Activated B cell treated with CpG ODN at 0.5 μM for 24 hours (primary cell): ENCODE data around the gene PMEPA1. TPM values are rescaled to one million over a fixed set of nuclear protein-coding genes. Genes with fewer than 3 reads are reported as not detected.
A peak's percentile ranks its signal among the peaks of the same experiment; 100 is the strongest.

Experiments used
- ATAC-seq: fragments of 200-7000 bp; cut with Tn5 transposase; one replicate; pipeline ENCODE4 v1.10.0; 2021; ENCODE audit warnings: low read depth, mild to moderate bottlenecking, moderate library complexity
- CTCF ChIA-PET: fragments of 350-600 bp; sonication (Branson Sonifier 250); formaldehyde crosslinking; loops from one replicate; lab custom pipeline; 2021; ENCODE audit warnings: antibody characterized with exemption; lab: Charles Lee
- POLR2A ChIA-PET: fragments of 350-600 bp; sonication (Branson Sonifier 250); formaldehyde crosslinking; loops from one replicate; lab custom pipeline; 2021; ENCODE audit warnings: antibody characterized with exemption; lab: Charles Lee
- DNase-seq: peaks from one replicate; pipeline ENCODE4 v3.0.0; 2022
- H3K27ac Mint-ChIP-seq: one replicate; pipeline ENCODE4 v1.8.0; 2020; ENCODE audit warnings: mixed read lengths
- H3K27me3 Mint-ChIP-seq: one replicate; pipeline ENCODE4 v1.8.0; 2021; ENCODE audit warnings: mixed read lengths
- H3K36me3 Mint-ChIP-seq: one replicate; pipeline ENCODE4 v1.8.0; 2021; ENCODE audit warnings: low read depth, mixed read lengths
- H3K4me1 Mint-ChIP-seq: one replicate; pipeline ENCODE4 v1.8.0; 2021; ENCODE audit warnings: mixed read lengths
- H3K4me3 Mint-ChIP-seq: one replicate; pipeline ENCODE4 v1.8.0; 2020; ENCODE audit warnings: mild to moderate bottlenecking, mixed read lengths
- H3K9me3 Mint-ChIP-seq: one replicate; pipeline ENCODE4 v1.8.0; 2020; ENCODE audit warnings: mixed read lengths
- CTCF ChIP-seq: fragments of 200-600 bp; IDR thresholded peaks from one replicate; pipeline ENCODE4 v1.8.0; 2022; ENCODE audit warnings: antibody characterized with exemption, mild to moderate bottlenecking
- intact Hi-C: fragments of 100-400 bp; cut with micrococcal nuclease; formaldehyde crosslinking; loops from one replicate; pipeline ENCODE4 v1.15.1; 2024
- total RNA-seq: library from RNA; stranded (reverse); gene quantifications from 2 replicates; pipeline ENCODE4 v1.2.3, GENCODE V29; 2022

The PMEPA1 gene
- total RNA-seq, 1 donor from 2014 or later: 34.8 TPM

GRCh38 chr20:57672953-57673575 is 36.8 kb downstream of the PMEPA1 start:
- DNase-seq (no peak), ATAC-seq (no peak)
- intact Hi-C loops: loop anchor here (1.0 kb wide), 1 partner anchor 7 kb away; no protein-coding TSS in a partner anchor
- peaks cover 11% of the 10 kb centered on the region for H3K36me3 Mint-ChIP-seq
- no peaks in the 10 kb centered on the region for H3K9me3 Mint-ChIP-seq
- no peak overlapping the region for H3K27ac Mint-ChIP-seq
- no peak for TF ChIP-seq CTCF
- H3K27me3 Mint-ChIP-seq: no peaks in the 10 kb centered on the region
- peaks cover 87% of the 10 kb centered on the region for H3K4me1 Mint-ChIP-seq
- H3K4me3 Mint-ChIP-seq: no peak overlapping the region
- ChIA-PET POLR2A (no interaction called here), CTCF (no interaction called here)

- Mint-ChIP-seq H3K4me1 (peaks cover 78% of the 10 kb centered on the region), H3K9me3 (no peaks in the 10 kb centered on the region), H3K36me3 (peaks cover 11% of the 10 kb centered on the region), H3K27me3 (no peaks in the 10 kb centered on the region), H3K4me3 (peak overlapping the region; percentile 66), H3K27ac (peak overlapping the region; percentile 65)
- TF ChIP-seq CTCF: no peak
- DNase-seq (no peak), ATAC-seq (peak; percentile 73)
- POLR2A ChIA-PET: no interaction called here
- intact Hi-C loops: loop anchor here (1.0 kb wide), 1 partner anchor 8 kb away; no protein-coding TSS in a partner anchor
- CTCF ChIA-PET: no interaction called here
These were observed 37.7 kb downstream of the PMEPA1 start for GRCh38 chr20:57672164-57672563.

GRCh38 chr20:57671662-57672061 is 38.2 kb downstream of the PMEPA1 start:
- H3K27me3 Mint-ChIP-seq: no peaks in the 10 kb centered on the region
- intact Hi-C loops: loop anchor here (1.0 kb wide), 1 partner anchor 9 kb away; no protein-coding TSS in a partner anchor
- ChIA-PET POLR2A (no interaction called here), CTCF (no interaction called here)
- H3K27ac Mint-ChIP-seq: no peak overlapping the region
- peaks cover 73% of the 10 kb centered on the region for H3K4me1 Mint-ChIP-seq
- peaks cover 15% of the 10 kb centered on the region for H3K36me3 Mint-ChIP-seq
- ATAC-seq (no peak), DNase-seq (no peak)
- H3K9me3 Mint-ChIP-seq: no peaks in the 10 kb centered on the region
- H3K4me3 Mint-ChIP-seq: peak overlapping the region; percentile 66
- TF ChIP-seq CTCF: no peak

GRCh38 chr20:57671072-57671391 is 38.8 kb downstream of the PMEPA1 start:
- ATAC-seq (no peak), DNase-seq (no peak)
- Mint-ChIP-seq H3K27ac (no peak overlapping the region), H3K27me3 (no peaks in the 10 kb centered on the region), H3K4me3 (no peak overlapping the region), H3K36me3 (peaks cover 21% of the 10 kb centered on the region), H3K9me3 (no peaks in the 10 kb centered on the region), H3K4me1 (peaks cover 67% of the 10 kb centered on the region)
- POLR2A ChIA-PET: no interaction called here
- intact Hi-C loops: no loop called here
- no peak for TF ChIP-seq CTCF
- CTCF ChIA-PET: no interaction called here

GRCh38 chr20:57670288-57671071 is 39.3 kb downstream of the PMEPA1 start:
- ATAC-seq: no peak
- H3K36me3 Mint-ChIP-seq: peaks cover 24% of the 10 kb centered on the region
- TF ChIP-seq CTCF: no peak
- H3K9me3 Mint-ChIP-seq: no peaks in the 10 kb centered on the region
- ChIA-PET CTCF (no interaction called here), POLR2A (no interaction called here)
- peak overlapping the region; percentile 65 for H3K27ac Mint-ChIP-seq
- H3K4me3 Mint-ChIP-seq: no peak overlapping the region
- no peaks in the 10 kb centered on the region for H3K27me3 Mint-ChIP-seq
- peaks cover 61% of the 10 kb centered on the region for H3K4me1 Mint-ChIP-seq
- intact Hi-C loops: no loop called here
- DNase-seq: no peak
